Mesothelial cell of epicardium (in vitro differentiated cells): ENCODE results near the gene NAV2. TPM values are rescaled to one million over a fixed set of nuclear protein-coding genes. Genes with fewer than 3 reads are reported as not detected.

Source experiments
- DNase-seq, 2 experiments: peaks; one replicate each; pipeline ENCODE4 v3.0.0; 2021; ENCODE audit warnings: low spot score in 2 of 2; ENCODE audit not compliant: unreplicated experiment in 2 of 2
- H3K27ac Mint-ChIP-seq: 2 replicates; pipeline ENCODE4 v1.8.0; 2021; ENCODE audit warnings: mixed read lengths
- H3K27me3 Mint-ChIP-seq: 2 replicates; pipeline ENCODE4 v1.8.0; 2021; ENCODE audit warnings: low read depth, mixed read lengths
- H3K36me3 Mint-ChIP-seq: 2 replicates; pipeline ENCODE4 v1.8.0; 2021; ENCODE audit warnings: mixed read lengths
- H3K4me1 Mint-ChIP-seq: 2 replicates; pipeline ENCODE4 v1.8.0; 2021; ENCODE audit warnings: mixed read lengths
- H3K4me3 Mint-ChIP-seq: 2 replicates; pipeline ENCODE4 v1.8.0; 2021; ENCODE audit warnings: mild to moderate bottlenecking, moderate library complexity, mixed read lengths
- H3K9me3 Mint-ChIP-seq: 2 replicates; pipeline ENCODE4 v1.8.0; 2021; ENCODE audit warnings: mixed read lengths
- total RNA-seq: library from RNA; stranded (reverse); gene quantifications from 3 replicates; pipeline ENCODE4 v1.2.1, GENCODE V29; 2021
- TF ChIP-seq, protein P1 (sequence below): fragments of 200-600 bp; sonication (generic); IDR thresholded peaks from one replicate; pipeline ENCODE4 v1.5.0; 2021; ENCODE audit warnings: antibody characterized with exemption; ENCODE audit not compliant: unreplicated experiment

The NAV2 gene
- total RNA-seq, 1 donor from 2014 or later = 69.8 TPM

GRCh38 chr11:19779740-19780139 is 67.1 kb downstream of the NAV2 start:
- no peak for DNase-seq
- Mint-ChIP-seq H3K9me3 (peaks cover 15% of the 10 kb centered on the region), H3K36me3 (peaks cover 11% of the 10 kb centered on the region), H3K27ac (peak overlapping the region; percentile 0), H3K4me1 (peaks cover 25% of the 10 kb centered on the region), H3K4me3 (no peak overlapping the region), H3K27me3 (peaks cover 19% of the 10 kb centered on the region)
- TF ChIP-seq, protein P1, sequence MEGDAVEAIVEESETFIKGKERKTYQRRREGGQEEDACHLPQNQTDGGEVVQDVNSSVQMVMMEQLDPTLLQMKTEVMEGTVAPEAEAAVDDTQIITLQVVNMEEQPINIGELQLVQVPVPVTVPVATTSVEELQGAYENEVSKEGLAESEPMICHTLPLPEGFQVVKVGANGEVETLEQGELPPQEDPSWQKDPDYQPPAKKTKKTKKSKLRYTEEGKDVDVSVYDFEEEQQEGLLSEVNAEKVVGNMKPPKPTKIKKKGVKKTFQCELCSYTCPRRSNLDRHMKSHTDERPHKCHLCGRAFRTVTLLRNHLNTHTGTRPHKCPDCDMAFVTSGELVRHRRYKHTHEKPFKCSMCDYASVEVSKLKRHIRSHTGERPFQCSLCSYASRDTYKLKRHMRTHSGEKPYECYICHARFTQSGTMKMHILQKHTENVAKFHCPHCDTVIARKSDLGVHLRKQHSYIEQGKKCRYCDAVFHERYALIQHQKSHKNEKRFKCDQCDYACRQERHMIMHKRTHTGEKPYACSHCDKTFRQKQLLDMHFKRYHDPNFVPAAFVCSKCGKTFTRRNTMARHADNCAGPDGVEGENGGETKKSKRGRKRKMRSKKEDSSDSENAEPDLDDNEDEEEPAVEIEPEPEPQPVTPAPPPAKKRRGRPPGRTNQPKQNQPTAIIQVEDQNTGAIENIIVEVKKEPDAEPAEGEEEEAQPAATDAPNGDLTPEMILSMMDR = no peak

GRCh38 chr11:19781351-19781750 is 68.7 kb downstream of the NAV2 start:
- H3K9me3 Mint-ChIP-seq = peaks cover 15% of the 10 kb centered on the region
- TF ChIP-seq, protein P1 = no peak
- peaks cover 11% of the 10 kb centered on the region for H3K36me3 Mint-ChIP-seq
- H3K4me1 Mint-ChIP-seq = peaks cover 25% of the 10 kb centered on the region
- H3K27ac Mint-ChIP-seq = no peak overlapping the region
- peaks cover 10% of the 10 kb centered on the region for H3K27me3 Mint-ChIP-seq
- DNase-seq = no peak
- no peak overlapping the region for H3K4me3 Mint-ChIP-seq

DNA sequence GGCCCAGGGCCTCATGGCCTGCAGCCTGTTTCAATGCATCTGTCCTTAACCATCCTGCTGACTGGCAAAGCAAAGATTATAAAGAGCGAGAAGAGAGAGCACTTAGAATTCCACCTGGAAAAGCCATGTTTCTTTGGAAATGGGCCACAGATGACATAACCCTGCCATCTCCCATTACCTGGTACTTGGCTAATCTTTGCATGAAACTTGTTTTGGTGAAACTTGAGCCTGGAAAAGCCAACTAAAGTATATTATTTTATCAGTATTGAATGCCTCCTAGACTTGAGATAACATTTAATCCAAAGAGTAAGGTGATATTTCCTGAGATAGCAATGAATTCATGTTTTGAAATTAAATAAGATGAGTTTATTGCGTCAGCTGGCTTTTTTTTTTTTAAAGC is 72.6 kb downstream of the NAV2 start:
- H3K27ac Mint-ChIP-seq = no peak overlapping the region
- no peak overlapping the region for H3K4me3 Mint-ChIP-seq
- H3K36me3 Mint-ChIP-seq = peaks cover 11% of the 10 kb centered on the region
- no peaks in the 10 kb centered on the region for H3K27me3 Mint-ChIP-seq
- TF ChIP-seq, protein P1 = no peak
- H3K9me3 Mint-ChIP-seq = peaks cover 15% of the 10 kb centered on the region
- peaks cover 12% of the 10 kb centered on the region for H3K4me1 Mint-ChIP-seq
- no peak for DNase-seq

DNA sequence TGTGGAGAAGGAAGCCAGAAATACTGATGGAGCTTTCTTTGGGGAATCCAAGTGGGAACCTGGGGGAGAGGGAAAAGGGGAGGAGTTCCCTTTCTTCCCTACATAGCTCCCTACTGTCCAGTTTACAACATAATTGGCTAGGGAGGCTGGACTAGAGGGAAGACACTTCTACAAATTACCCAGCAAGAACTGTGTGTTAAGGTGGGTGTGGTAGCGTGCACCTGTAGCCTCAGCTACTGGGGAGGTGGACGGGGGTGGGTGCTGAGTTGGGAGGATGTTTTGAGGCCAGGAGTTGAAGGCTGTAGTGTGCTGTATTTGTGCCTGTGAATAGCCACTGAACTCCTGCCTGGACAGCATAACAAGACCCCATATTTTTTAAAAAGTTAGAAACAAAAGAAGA is 74.0 kb downstream of the NAV2 start:
- Mint-ChIP-seq H3K4me1 (peaks cover 13% of the 10 kb centered on the region), H3K27me3 (no peaks in the 10 kb centered on the region), H3K36me3 (peaks cover 11% of the 10 kb centered on the region), H3K4me3 (no peak overlapping the region), H3K9me3 (peaks cover 14% of the 10 kb centered on the region), H3K27ac (no peak overlapping the region)
- no peak for DNase-seq
- TF ChIP-seq, protein P1 = no peak

DNA sequence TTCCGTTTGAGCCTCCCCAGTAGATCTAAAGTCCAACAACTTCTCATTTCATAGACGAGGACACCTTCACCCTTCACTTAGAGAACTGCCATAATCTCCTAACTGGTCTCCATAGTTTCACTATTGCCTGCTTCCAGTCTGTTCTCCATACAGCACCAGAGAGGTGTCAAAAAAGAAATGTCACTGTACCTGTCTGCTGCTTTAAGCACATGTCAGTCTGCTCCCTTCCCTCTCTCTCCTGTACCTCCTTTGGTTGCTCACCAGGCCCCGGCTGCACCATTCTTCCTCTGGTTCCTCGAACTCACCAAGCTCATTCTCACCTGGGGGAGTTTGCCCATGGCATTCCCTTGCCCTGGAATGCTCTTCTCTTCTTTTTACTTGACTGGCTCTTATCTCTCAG is 75.8 kb downstream of the NAV2 start:
- Mint-ChIP-seq H3K4me3 (no peak overlapping the region), H3K27me3 (no peaks in the 10 kb centered on the region)
- no peak for DNase-seq

More for the DNA sequence above, 75.8 kb downstream of the NAV2 start:
- Mint-ChIP-seq H3K36me3 (no peaks in the 10 kb centered on the region), H3K27ac (no peak overlapping the region), H3K4me1 (peaks cover 27% of the 10 kb centered on the region), H3K9me3 (peaks cover under 1% of the 10 kb centered on the region)
- TF ChIP-seq, protein P1 = no peak
